Liver (tissue), 9 donors: Measurements from ENCODE around the gene HDAC9. TPM values are rescaled to one million over a fixed set of nuclear protein-coding genes. Genes with fewer than 3 reads are reported as not detected.

Experiments used
- DNase-seq: peaks from one replicate; pipeline ENCODE4 v3.0.0-alpha.2; 2017; ENCODE audit warnings: low spot score
- H3K27ac ChIP-seq, 2 donors: one replicate each; pipeline ENCODE4 v1.7.0; 2013; ENCODE audit warnings: inconsistent platforms in 2 of 2, low read length in 2 of 2, control low read depth in 1 of 2, low read depth in 1 of 2, mild to moderate bottlenecking in 1 of 2
- H3K27me3 ChIP-seq, 4 donors: one replicate each; pipeline versions ENCODE4 v1.6.1 to v1.7.0; 2013; ENCODE audit warnings: low read length in 3 of 4, inconsistent platforms in 1 of 4, mild to moderate bottlenecking in 1 of 4, moderate library complexity in 1 of 4; ENCODE audit not compliant: control insufficient read depth in 4 of 4, insufficient read depth in 4 of 4
- H3K36me3 ChIP-seq, 4 donors: one replicate each; pipeline versions ENCODE4 v1.6.1 to v1.7.0; 2013; ENCODE audit warnings: low read length in 3 of 4, mild to moderate bottlenecking in 3 of 4, low read depth in 1 of 4, moderate library complexity in 1 of 4; ENCODE audit not compliant: control insufficient read depth in 4 of 4, insufficient read depth in 3 of 4
- H3K4me1 ChIP-seq, 4 donors: one replicate each; pipeline versions ENCODE4 v1.6.1 to v1.7.0; 2013; ENCODE audit warnings: low read length in 3 of 4, mild to moderate bottlenecking in 3 of 4, moderate library complexity in 1 of 4; ENCODE audit not compliant: control insufficient read depth in 4 of 4, insufficient read depth in 4 of 4
- H3K4me3 ChIP-seq, 3 donors: one replicate each; pipeline versions ENCODE4 v1.6.1 to v1.7.0; 2013; ENCODE audit warnings: low read length in 3 of 3, control low read depth in 1 of 3, low read depth in 1 of 3, mild to moderate bottlenecking in 1 of 3
- H3K9ac ChIP-seq, 2 donors: one replicate each; pipeline ENCODE4 v1.7.0; 2013; ENCODE audit warnings: low read length in 2 of 2, mild to moderate bottlenecking in 2 of 2, moderate library complexity in 2 of 2, control low read depth in 1 of 2, low read depth in 1 of 2
- H3K9me3 ChIP-seq, 4 donors: one replicate each; pipeline versions ENCODE4 v1.6.1 to v1.7.0; 2013; ENCODE audit warnings: low read length in 3 of 4; ENCODE audit not compliant: control insufficient read depth in 4 of 4
- ATF3 ChIP-seq: IDR thresholded peaks from 2 replicates; pipeline ENCODE4 v1.6.1; 2016; ENCODE audit warnings: antibody characterized with exemption
- CTCF ChIP-seq: fragments of 150-350 bp; IDR thresholded peaks from 2 replicates; pipeline ENCODE4 v1.5.1; 2017; ENCODE audit warnings: improper control_type of control experiment, low read depth, low read length; ENCODE audit not compliant: missing input control
- EGR1 ChIP-seq, 2 donors: IDR thresholded peaks; 2 replicates each; pipeline ENCODE4 v1.6.1; 2016 to 2018; ENCODE audit warnings: antibody characterized with exemption in 2 of 2, low read depth in 2 of 2
- FOXA1 ChIP-seq: IDR thresholded peaks from 2 replicates; pipeline ENCODE4 v1.6.1; 2016; ENCODE audit warnings: antibody characterized with exemption
- FOXA2 ChIP-seq: IDR thresholded peaks from 2 replicates; pipeline ENCODE4 v1.6.1; 2016; ENCODE audit warnings: antibody characterized with exemption
- GABPA ChIP-seq, 2 donors: IDR thresholded peaks in 1 of 2; conservative IDR thresholded peaks in 1 of 2; 2 replicates each; pipeline ENCODE4 v1.6.1; 2016; ENCODE audit warnings: antibody characterized with exemption in 2 of 2, mild to moderate bottlenecking in 1 of 2, moderate library complexity in 1 of 2
- HNF4A ChIP-seq, 2 donors: conservative IDR thresholded peaks; 2 replicates each; pipeline ENCODE4 v1.6.1; 2016; ENCODE audit warnings: antibody characterized with exemption in 2 of 2, mild to moderate bottlenecking in 2 of 2
- HNF4G ChIP-seq: IDR thresholded peaks from 2 replicates; pipeline ENCODE4 v1.6.1; 2016; ENCODE audit warnings: antibody characterized with exemption
- JUND ChIP-seq, 2 donors: IDR thresholded peaks; 2 replicates each; pipeline ENCODE4 v1.6.1; 2016; ENCODE audit warnings: antibody characterized with exemption in 2 of 2
- MAX ChIP-seq: IDR thresholded peaks from 2 replicates; pipeline ENCODE4 v1.6.1; 2016; ENCODE audit warnings: antibody characterized with exemption
- NR2F2 ChIP-seq: IDR thresholded peaks from 2 replicates; pipeline ENCODE4 v1.6.1; 2016; ENCODE audit warnings: antibody characterized with exemption
- RAD21 ChIP-seq, 2 donors: IDR thresholded peaks; 2 replicates each; pipeline ENCODE4 v1.6.1; 2016; ENCODE audit warnings: antibody characterized with exemption in 2 of 2, mild to moderate bottlenecking in 2 of 2
- REST ChIP-seq: IDR thresholded peaks from 2 replicates; pipeline ENCODE4 v1.6.1; 2016; ENCODE audit warnings: antibody characterized with exemption, mild to moderate bottlenecking
- RXRA ChIP-seq, 2 donors: IDR thresholded peaks; 2 replicates each; pipeline ENCODE4 v1.6.1; 2017 to 2018; ENCODE audit warnings: antibody characterized with exemption in 2 of 2, mild to moderate bottlenecking in 1 of 2
- SP1 ChIP-seq: IDR thresholded peaks from 2 replicates; pipeline ENCODE4 v1.6.1; 2018; ENCODE audit warnings: antibody characterized with exemption, mild to moderate bottlenecking
- TAF1 ChIP-seq: conservative IDR thresholded peaks from 2 replicates; pipeline ENCODE4 v1.6.1; 2016; ENCODE audit warnings: antibody characterized with exemption, mild to moderate bottlenecking
- YY1 ChIP-seq: IDR thresholded peaks from 2 replicates; pipeline ENCODE4 v1.6.1; 2016; ENCODE audit warnings: antibody characterized with exemption, mild to moderate bottlenecking
- ZBTB33 ChIP-seq: IDR thresholded peaks from 2 replicates; pipeline ENCODE4 v1.6.1; 2016; ENCODE audit warnings: antibody characterized with exemption
- WGBS: extraction: QIAGEN DNeasy Blood & Tissue Kit; methylation state at CpG from one replicate; pipeline ENCODE4 v1.1.7; 2013; 5-methylcytosine and 5-hydroxymethylcytosine counted together
- polyA plus RNA-seq, 2 donors: library from polyadenylated mRNA; stranded (reverse) in 1 of 2; unstranded in 1 of 2; fragments of 200-250 nt in 1 of 2; fragments of >200 nt in 1 of 2; fragmentation: Nextera tagmentation in 1 of 2; extraction: Ambion mirVana in 1 of 2; gene quantifications; one replicate each; pipeline versions ENCODE4 v1.2.1 to v1.2.3, GENCODE V29; 2013 to 2015
- total RNA-seq, 2 donors: library from RNA; depleted of rRNA; stranded (reverse); fragments of >200 nt; gene quantifications; one replicate each; pipeline ENCODE4 v1.2.3, GENCODE V29; 2014
- donor health status: healthy.
- donor health status: healthy.
- donor health status: healthy.
- donor health status: healthy.
- donor health status: healthy.

The HDAC9 gene
- total and polyA plus RNA-seq, 4 donors: 1.0 to 10.1 (median 2.3) TPM

- H3K27ac ChIP-seq: no peak overlapping the region
- TF ChIP-seq RXRA (IDR thresholded peaks at IDR 0.05): no peak
- TF ChIP-seq ZBTB33: no peak
- no peak for TF ChIP-seq FOXA2
- TF ChIP-seq HNF4G: no peak
- TF ChIP-seq ATF3: no peak
- no peak for TF ChIP-seq HNF4A (conservative IDR thresholded peaks at IDR 0.05)
- no peak for TF ChIP-seq CTCF
- no peak for TF ChIP-seq YY1
- no peak for DNase-seq
- H3K36me3 ChIP-seq: no peaks in the 10 kb centered on the region
- WGBS: 69% methylated on average over 3 of the region's 3 CpGs
- no peaks in the 10 kb centered on the region for H3K27me3 ChIP-seq
- H3K4me1 ChIP-seq: no peaks in the 10 kb centered on the region
- no peak overlapping the region for H3K4me3 ChIP-seq
- no peak overlapping the region for H3K9ac ChIP-seq
- H3K9me3 ChIP-seq: no peaks in the 10 kb centered on the region
Observed at GRCh38 chr7:18753972-18754610, 258.5 kb downstream of the HDAC9 start.

GRCh38 chr7:18754766-18755165, 259.2 kb downstream of the HDAC9 start:
- no peaks in the 10 kb centered on the region for H3K4me1 ChIP-seq
- H3K36me3 ChIP-seq: no peaks in the 10 kb centered on the region
- H3K27ac ChIP-seq: no peak overlapping the region
- no peaks in the 10 kb centered on the region for H3K9me3 ChIP-seq
- H3K27me3 ChIP-seq: no peaks in the 10 kb centered on the region
- 58% methylated on average over 2 of the region's 2 CpGs for WGBS
- H3K9ac ChIP-seq: no peak overlapping the region
- H3K4me3 ChIP-seq: no peak overlapping the region
- TF ChIP-seq HNF4G: no peak
- TF ChIP-seq RXRA (IDR thresholded peaks at IDR 0.05): no peak
- no peak for TF ChIP-seq FOXA2
- no peak for TF ChIP-seq RAD21 (IDR thresholded peaks at IDR 0.05)
- TF ChIP-seq TAF1: no peak
- TF ChIP-seq REST: no peak
- no peak for TF ChIP-seq ATF3
- TF ChIP-seq NR2F2: no peak
- TF ChIP-seq HNF4A (conservative IDR thresholded peaks at IDR 0.05): no peak
- TF ChIP-seq SP1: no peak
- TF ChIP-seq FOXA1: no peak
- TF ChIP-seq ZBTB33: no peak
- no peak for TF ChIP-seq JUND (IDR thresholded peaks at IDR 0.05)
- no peak for TF ChIP-seq MAX
- TF ChIP-seq CTCF: no peak
- TF ChIP-seq EGR1 (IDR thresholded peaks at IDR 0.05; ENCODE audit: low read depth in 2 of 2): no peak
- no peak for TF ChIP-seq YY1
- no peak for TF ChIP-seq GABPA (IDR thresholded peaks at IDR 0.05 in 1 of 2, conservative IDR thresholded peaks at IDR 0.05 in 1 of 2)
- DNase-seq: no peak
